Adipose tissue (tissue), 3 donors: ENCODE measurements around the gene SMG6. TPM values are rescaled to one million over a fixed set of nuclear protein-coding genes. Genes with fewer than 3 reads are reported as not detected.
"Not testable (repeated sequence)": the region's sequence is repeated elsewhere in the genome, so short reads cannot be mapped to it uniquely, and the experiment has no call there.

Experiments
- H3K27ac ChIP-seq: one replicate; pipeline ENCODE4 v1.5.1; 2013; ENCODE audit warnings: low read depth, low read length
- WGBS, 3 donors: extraction: QIAGEN DNeasy Blood & Tissue Kit; methylation state at CpG; one replicate each; pipeline ENCODE4 v1.1.7; 2013; 5-methylcytosine and 5-hydroxymethylcytosine counted together
- polyA plus RNA-seq, 3 donors: library from polyadenylated mRNA; stranded (reverse); fragments of 200-250 nt; gene quantifications; one replicate each; pipeline ENCODE4 v1.2.3, GENCODE V29; 2013
- donor health status: healthy with polysubstance abuse.
- donor health status: Bipolar disorder and iron deficiency.
- donor health status: healthy.

The SMG6 gene
- polyA plus RNA-seq, 3 donors = 8.8 to 28.3 (median 18.7) TPM

DNA sequence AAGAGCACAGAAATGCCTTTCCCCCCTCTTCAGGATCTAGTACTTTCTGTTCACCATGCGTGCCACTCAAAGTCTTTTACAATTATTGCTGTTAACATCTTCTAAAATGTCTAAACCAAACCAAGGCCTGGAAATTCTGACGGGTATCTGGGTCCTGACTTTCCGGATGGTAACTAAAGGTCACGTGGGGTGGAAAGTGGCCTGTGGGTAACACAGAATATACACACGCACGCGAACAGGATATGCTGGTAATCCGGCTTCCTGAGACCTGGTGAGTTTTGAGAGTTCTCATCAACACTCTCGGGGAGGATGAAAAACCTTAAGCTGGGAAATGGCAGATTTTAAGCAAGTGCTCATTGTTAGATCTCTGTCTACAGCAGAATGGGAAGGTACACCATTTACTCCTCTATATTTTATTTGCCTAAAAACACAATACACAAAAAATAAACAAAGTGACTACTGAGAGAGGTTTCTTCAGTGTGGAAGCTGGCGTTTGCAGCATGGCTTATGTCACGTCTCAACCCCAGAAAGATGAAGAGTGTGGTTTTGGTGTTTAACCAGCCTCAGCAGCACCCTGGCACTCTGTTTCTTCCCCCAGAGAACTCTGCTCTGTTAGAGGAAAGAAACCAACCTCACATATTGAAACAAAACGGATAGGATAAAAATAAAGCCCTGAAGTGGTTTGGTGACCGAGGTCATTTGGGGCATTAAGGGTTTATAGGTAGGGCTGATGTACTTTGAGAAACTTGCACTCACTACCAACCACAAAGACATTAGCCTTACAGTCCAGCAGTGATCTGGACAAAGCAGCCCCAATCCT is 37.3 kb downstream of the SMG6 start:
- 54 to 80% (median 58%) methylated on average over 13 of the region's 13 CpGs for WGBS, 3 donors

DNA sequence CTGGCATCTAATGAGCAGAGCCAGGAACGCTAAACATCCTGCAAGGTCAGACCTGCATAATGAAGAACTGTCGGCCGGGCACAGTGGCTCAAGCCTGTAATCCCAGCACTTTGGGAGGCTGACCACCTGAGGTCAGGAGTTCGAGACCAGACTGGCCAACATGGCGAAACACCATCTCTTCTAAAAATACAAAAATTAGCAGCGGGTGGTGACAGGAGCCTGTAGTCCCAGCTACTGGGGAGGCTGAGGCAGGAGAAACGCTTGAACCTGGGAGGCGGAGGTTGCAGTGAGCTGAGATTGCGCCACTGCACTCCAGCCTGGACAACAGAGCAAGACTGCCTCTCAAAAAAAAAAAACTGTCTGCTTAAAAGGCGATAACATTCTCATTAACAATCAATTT is 38.4 kb downstream of the SMG6 start:
- WGBS, 3 donors = 90 to 94% (median 94%) methylated on average over 10 of the region's 10 CpGs
- H3K27ac ChIP-seq = not testable (repeated sequence)

More for the DNA sequence above, 37.3 kb downstream of the SMG6 start:
- H3K27ac ChIP-seq = no peak overlapping the region

DNA sequence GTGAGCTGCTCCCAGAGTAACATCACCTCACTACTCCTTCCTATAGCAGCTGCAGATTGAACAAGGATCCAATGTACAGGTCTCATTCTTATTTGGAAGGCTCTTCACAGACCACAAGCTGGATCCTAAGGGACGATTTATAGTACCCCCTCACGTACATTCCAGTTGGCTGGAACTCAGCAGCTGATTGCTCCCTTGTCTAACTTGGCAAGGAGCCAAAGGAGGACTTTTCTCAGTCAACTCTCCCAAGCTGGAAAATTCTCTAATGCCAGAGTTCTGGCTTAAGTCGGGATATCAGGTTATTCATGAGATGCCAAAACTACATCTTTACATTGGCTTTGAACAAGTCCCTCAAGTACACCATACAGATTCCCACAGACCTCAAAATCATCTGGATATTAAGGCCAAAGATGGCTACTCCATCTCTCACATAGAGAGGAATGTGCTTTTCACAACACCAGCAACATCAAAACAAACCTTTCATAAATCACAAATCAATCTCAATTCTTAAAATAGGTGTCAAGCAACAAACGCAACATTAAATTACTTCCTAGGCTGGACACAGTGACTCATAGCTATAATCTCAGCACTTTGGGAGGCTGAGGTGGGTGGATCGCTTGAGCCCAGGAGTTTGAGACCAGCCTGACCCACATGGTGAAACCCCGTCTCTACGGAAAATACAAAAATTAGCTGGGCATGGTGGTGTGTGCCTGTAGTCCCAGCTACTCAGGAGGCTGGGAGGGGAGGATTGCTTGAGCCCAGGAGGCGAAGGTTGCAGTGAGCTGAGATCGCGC is 39.3 kb downstream of the SMG6 start:
- H3K27ac ChIP-seq = no peak overlapping the region
- WGBS, 3 donors = 79 to 81% (median 79%) methylated on average over 10 of the region's 10 CpGs

DNA sequence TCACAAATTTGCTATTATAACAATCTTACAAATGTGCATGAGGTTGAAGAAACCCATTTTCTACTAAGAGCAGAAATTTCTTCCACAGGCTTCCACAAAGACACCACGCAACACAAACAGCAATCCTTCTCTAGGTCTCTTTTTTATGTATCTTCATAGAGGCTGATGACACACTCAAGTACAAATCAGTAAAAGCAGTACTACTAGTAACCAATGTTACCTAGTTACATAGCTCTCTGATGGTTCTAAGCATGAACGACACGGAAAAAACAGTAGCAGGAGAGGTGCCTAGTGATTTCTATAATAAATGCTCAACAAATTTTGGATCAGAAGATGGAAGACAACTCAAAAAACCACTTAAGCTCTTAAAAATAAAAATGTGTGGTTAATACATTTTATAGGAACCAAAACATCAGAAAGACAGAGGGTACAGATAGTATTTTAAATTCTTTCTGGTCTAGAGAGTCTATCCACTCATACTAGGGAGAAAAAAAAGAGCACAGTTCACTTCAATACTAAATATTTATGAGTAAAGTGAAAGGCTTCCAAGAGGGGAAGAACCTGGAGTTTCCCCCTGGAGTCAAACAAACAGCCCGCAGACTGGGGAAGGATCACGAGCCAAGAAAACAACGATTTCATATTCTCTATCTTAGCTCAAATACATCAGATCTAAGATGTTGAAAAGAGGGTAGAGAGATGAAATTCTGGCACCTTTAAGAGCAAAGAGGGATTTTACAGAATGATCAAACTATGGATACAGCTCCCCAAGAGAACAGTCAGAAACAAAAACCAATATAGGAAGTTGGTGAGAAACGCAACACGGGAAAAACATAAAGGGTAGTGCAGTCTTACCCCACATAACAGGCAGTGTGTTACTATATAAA is 40.2 kb downstream of the SMG6 start:
- H3K27ac ChIP-seq = no peak overlapping the region
- whole genome bisulfite sequencing, 3 donors = 63 to 78% (median 66%) methylated on average over 8 of the region's 8 CpGs

DNA sequence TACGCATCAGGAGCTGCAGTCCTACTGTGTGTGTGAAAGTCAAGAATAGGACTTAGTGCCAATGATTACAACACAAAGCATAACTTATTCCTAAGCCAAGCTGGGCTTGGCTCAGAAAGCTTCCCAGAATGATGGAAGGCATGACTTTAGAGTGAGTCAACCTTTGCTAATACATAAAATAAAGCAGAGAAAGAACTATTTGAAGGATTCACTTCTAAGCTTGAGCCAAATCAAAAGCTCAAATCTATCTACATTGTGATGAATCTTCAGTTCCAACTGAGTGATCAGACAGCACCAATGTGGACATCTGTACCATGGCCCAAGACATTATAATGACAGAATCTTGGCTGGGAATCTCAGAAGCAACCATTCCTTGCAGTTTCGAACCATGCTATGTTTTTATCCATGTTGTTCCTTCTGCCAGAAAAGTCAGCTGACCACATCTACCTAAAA is 41.4 kb downstream of the SMG6 start:
- WGBS, 3 donors = 74 to 77% (median 74%) methylated on average over 2 of the region's 2 CpGs
- H3K27ac ChIP-seq = no peak overlapping the region

DNA sequence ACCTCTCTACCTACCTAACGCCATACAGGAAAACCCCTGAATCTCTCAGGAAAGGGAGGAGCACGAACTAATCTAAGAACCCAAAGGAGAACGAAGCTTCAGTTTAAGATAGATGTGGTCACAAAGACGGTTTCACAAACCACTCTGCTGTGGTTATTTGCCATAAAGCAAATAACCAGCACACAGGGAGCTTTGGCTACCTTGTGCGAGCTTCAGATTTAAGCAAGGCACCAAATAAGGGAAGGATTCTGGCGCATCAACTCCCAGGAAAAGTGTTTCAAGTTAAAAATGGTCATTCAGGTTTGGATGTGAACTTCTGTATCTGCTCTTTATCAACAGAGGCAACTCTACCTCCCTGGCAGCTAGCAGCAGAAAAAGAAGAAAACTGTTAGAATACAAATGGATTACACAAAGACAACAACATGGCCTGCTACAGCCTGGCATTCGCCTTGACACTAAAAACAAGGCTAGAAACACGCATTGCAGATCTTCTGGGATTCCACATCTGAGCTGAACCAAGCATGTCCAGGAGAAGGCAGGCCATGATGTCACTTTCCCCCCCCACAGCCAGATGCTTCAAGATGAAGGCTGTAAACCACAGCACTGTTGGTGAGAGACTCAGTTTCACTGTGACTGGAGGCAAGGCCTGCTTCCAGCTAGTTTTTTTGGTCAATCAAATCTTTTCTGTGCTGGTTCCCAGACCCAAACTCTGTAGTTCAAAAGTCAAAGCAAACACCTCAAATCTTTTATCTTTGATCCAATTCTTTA is 43.6 kb downstream of the SMG6 start:
- no peak overlapping the region for H3K27ac ChIP-seq
- WGBS, 3 donors = 61 to 87% (median 70%) methylated on average over 8 of the region's 8 CpGs

DNA sequence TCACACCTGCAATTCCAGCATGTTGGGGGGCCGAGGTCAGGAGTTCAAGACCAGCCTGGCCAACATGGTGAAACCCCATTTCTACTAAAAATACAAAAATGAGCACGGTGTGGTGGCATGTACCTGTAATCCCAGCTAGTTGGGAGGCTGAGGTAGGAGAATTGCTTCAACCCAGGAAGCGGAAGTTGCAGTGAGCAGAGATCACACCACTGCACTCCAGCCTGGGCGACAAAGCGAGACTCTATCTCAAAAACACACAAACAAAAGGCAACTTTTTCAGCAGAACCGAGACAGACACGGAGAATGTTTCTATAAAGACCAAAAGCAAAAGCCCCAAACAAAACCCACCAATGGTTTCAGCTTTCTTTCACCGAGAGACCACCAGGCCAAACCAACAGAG is 44.8 kb downstream of the SMG6 start:
- 92 to 95% (median 94%) methylated on average over 8 of the region's 8 CpGs for WGBS, 3 donors
- H3K27ac ChIP-seq = not testable (repeated sequence)

DNA sequence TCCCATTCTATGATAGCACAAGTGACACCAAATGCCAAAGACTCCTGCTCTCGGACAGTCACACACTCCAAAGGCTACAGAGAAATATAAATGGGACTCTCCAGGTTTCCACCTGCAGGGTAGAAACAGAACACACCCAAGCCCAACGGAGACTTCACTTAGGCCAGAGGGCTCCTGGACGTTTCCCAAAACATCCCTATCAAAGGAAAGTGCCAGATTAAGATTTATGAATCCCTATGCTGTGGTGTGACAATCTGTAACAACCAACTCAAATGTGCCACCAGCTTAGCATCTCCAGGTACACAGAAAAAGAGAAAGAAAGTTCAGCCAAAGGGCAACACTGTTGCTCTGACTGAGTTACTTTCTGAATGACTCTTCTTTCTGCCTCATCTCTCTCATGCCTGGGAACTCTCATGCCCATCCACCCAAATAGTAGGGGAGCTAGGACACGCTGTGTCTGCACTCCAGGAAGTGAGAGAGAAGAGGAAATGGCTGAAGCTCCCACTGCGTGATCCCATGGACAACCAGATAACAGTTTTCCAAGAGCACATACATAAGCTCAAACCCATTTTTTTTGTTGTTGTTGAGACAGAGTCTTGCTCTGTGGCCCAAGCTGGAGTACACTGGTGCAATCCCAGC is 49.7 kb downstream of the SMG6 start:
- 64 to 75% (median 70%) methylated on average over 5 of the region's 5 CpGs for whole genome bisulfite sequencing, 3 donors
- no peak overlapping the region for H3K27ac ChIP-seq

DNA sequence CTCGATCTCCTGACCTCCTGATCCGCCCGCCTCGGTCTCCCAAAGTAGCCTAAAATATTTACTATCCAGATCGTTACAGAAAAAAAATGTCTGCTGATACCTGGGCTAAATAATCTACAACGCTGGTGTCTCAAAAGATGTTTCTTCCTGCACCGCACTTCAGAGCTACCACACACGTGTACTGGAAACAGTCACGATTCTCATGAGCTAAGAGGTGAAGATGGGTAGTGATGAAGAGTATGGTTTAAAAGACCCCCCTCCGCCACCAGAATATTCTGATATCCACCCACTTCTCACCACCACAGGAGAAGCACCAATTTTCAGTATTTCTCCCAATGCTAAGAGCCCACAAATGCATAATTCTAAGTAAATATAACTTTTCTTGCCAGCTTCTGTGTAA is 50.2 kb downstream of the SMG6 start:
- WGBS, 3 donors = 85 to 92% (median 89%) methylated on average over 10 of the region's 10 CpGs
- no peak overlapping the region for H3K27ac ChIP-seq

DNA sequence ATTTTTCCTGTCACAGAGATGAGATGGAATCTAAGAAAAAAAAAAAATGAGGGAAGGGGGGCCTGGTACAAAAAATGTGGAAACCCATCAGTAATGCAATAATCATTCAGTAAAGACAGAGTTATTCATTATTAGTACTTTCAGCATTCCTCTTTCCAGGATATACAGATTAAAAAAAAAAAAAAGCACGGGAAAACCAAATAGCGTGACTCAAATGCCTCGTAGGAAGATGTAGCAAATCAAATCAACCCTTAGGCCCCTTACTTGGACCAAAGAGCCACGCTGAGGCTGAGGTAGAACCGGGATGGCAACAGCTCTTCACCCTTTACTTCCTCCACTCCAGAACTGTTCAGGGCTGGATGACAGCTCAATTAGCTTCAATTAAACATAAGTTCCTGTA is 52.5 kb downstream of the SMG6 start:
- no peak overlapping the region for H3K27ac ChIP-seq
- 84 to 89% (median 87%) methylated on average over 5 of the region's 5 CpGs for WGBS, 3 donors

DNA sequence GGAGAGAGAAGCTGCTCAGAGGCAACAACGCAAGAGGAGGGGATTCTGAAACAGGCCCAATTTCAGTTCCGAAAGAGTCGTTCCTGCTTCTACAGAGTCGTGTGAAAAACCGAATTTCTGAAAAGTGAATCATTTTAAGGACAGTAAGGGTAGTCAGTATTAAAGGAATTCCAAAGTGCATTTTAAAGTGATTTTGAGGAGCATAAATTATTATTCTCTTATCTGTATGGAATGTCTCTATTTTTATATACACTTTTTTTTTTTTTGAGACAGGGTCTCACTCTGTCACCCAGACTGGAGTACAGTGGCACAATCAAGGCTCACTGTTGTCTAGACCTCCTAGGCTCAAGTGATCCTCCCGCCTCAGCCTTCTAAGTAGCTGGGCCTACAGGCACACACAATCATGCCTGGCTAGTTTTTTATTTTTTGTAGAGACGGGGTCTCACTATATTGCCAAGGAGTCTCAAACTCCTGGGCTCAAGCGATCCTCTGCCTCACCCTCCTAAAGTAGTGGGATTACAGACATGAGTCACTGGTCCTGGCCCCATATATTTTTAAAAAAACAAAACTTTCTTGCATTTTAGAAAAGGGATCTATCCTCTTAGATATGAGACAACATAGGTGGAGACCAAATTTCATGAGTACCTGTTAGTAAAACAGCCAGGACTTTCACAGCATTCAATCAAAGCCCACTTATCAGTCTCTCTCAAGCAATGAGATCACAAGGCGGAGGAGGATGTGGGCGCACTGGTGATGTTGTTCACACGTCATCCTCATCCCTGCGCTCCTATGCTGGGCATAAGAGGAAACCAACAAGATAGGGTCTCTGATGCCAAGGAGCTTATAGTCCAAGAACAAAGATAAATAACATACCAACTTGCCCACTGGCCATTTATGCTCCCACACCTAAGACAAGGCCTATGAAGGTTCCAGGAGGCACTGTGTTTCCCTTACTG is 53.2 kb downstream of the SMG6 start:
- 93 to 94% (median 93%) methylated on average over 12 of the region's 12 CpGs for WGBS, 3 donors
- no peak overlapping the region for H3K27ac ChIP-seq

DNA sequence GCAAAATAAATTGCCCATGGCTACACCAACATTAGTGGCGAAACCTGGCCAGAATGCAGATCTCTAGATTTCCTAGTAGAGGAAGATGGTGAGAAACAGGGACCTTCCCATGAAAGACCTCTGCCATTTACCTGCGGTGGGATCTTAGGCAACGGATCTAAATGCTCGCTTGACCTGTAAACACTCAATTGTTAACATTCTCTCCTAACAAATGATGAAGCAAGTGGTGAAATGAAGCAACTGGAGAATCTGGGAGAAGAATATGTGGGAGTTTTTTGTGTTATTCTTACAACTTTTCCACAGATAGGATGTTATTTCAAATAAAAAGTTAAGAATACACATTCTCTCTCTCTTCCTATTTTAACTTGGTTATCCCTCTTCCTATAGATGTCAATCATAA is 56.6 kb downstream of the SMG6 start:
- no peak overlapping the region for H3K27ac ChIP-seq
- WGBS, 3 donors = 93 to 98% (median 96%) methylated on average over 4 of the region's 4 CpGs

DNA sequence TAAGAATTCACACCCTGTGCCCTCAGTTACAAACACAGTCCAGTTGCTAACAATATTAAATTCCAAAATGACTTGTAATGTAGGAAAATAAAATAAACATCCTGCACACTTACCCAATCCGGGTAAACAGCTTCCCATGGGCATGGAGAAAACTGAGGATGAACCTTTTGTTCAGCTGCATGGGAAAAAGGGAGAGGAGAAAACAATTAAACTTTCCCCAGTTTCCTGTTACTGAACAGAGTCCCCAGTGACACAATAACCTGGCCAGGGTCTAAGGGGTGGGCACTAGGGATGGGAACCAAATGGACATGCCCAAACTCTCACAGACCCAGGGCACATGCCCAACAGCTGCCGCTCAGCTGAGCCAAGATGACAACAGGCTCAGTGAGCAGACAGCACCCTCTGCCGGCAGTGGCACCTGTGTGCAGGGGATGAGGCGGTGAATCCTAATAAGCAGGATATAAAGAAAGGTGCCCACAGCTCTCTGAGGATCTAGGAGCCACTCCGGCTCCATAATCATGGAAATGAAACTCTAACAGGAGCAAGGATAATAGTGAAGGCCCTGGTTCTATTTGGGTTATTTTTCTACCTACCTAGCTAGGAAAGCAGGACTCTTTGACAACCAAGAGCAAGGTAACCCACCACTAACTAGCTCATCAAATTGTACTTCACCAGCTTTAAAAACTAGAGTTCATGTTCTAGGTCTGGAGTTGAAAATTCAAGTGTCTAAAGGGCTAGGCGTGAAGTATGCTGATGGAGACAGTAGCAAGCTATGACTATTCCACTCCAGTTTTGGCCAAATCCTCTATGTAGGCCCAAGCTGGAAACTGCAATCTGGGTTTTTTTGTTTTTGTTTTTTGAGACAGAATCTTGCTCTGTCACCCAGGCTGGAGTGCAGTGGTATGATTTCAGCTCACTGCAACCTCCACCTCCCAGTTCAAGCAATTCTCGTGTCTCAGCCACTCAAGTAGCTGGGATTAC is 58.8 kb downstream of the SMG6 start:
- WGBS, 3 donors = 27 to 32% (median 29%) methylated on average over 7 of the region's 7 CpGs
- H3K27ac ChIP-seq = no peak overlapping the region

DNA sequence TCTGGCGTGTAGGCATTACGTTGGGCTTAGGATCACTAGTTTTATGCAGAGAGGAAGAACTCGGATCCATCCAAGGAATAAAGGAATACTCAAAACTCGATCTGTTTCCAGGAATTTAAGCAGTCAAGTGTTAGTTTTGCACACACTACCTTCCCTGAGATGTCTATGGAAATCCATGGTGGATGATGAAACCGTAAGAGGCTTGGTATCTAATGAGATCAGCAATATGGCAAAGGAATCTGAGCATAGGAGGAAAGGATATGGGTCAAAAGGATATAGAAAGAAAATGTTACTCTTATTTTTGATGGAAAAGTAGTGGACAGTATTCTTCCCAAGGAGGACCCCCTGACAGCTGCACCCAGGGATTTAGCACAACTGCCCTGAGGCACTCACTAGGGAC is 59.6 kb downstream of the SMG6 start:
- WGBS, 3 donors = 81 to 90% (median 89%) methylated on average over 5 of the region's 5 CpGs
- H3K27ac ChIP-seq = peak overlapping the region; percentile 4

DNA sequence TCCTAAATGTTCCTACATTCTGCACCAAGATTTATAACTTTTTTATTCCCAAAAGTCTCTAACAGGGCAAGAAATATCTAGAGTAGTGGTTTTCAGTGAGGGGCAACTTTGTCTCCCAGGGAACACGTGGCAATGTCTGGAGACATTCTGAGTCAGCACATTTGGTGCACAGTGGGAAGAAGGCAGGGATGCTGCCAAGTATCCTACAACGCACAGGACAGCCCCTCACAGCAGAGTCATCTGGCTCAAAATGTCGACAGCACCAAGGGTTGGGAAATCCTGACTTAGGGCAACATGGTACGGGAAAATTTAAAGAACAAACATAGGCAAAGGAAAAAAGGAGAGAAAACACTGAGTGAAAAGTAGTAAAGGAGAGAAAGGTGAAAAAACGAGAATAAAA is 61.8 kb downstream of the SMG6 start:
- WGBS, 3 donors = 60 to 88% (median 64%) methylated on average over 5 of the region's 5 CpGs
- H3K27ac ChIP-seq = no peak overlapping the region
